ENCODE data around the gene TNFSF12.
A peak's percentile ranks its signal among the peaks of the same experiment; 100 is the strongest.

TNFSF12 gene

DNA sequence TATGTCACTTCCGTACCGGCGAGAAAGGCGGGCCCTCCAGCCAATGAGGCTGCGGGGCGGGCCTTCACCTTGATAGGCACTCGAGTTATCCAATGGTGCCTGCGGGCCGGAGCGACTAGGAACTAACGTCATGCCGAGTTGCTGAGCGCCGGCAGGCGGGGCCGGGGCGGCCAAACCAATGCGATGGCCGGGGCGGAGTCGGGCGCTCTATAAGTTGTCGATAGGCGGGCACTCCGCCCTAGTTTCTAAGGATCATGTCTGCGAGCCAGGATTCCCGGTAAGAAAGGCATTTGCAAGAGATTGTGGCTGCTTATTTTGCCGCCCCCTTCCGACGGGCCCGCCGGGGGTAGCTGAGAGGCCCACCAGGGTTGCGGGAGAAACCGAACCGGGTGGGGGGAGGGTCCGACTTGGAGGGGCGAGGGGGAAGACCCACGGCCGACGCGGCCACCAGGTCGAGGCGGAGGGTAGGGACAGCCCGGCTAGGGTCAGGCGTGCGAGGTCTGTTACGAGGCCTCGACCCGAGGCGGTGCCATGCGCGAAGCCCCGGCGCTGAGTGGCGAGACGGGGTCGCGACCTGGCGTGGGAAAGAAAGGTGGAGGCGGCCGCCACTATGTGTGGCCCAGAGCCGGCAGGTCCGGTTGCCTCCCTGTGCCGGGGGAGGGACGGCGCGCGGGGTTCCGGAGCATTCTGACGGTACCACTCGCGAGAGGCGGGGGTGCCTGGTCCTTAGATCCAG, 23.9 kb downstream of the TNFSF12 start:
- peak; percentile 90 to 94 for DNase-seq

DNA sequence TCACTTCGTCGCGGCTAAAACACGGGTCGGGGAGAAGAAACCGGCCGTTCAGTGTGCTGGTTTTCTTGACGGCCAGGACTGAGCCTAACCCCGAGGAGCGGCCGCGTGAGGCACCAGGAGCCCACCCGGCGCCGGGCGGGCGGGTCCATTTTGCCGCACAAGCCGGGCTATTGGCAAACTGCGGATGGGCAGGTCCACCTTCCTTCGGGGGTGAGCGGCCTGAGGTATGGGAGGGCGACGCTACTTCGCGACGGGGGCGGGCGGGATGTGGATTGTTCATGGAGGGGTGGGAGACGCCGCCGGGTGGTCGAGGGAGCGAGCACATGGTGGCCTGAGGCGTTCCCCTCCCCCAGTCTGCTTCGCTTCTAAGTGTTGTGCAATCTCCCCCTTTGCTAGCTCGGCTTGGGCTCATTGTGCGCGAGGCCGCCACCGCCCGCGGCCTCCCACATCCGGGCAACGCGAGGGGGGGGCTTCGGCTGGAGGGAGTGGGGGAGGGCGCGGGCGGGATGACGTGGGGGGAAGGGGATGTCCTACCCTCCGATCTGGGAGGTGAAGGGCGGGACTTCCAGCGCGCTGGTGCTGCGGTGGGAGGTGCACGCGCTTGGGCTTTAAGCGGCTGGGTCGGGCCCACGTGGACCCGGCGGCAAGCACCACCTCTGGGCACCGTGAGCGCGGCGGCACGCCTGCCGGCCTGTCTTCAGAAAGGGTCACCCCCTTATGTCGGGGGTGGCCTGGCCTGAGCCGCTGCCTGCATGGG, 24.6 kb downstream of the TNFSF12 start:
- peak; percentile 9 to 48 for DNase-seq

DNA sequence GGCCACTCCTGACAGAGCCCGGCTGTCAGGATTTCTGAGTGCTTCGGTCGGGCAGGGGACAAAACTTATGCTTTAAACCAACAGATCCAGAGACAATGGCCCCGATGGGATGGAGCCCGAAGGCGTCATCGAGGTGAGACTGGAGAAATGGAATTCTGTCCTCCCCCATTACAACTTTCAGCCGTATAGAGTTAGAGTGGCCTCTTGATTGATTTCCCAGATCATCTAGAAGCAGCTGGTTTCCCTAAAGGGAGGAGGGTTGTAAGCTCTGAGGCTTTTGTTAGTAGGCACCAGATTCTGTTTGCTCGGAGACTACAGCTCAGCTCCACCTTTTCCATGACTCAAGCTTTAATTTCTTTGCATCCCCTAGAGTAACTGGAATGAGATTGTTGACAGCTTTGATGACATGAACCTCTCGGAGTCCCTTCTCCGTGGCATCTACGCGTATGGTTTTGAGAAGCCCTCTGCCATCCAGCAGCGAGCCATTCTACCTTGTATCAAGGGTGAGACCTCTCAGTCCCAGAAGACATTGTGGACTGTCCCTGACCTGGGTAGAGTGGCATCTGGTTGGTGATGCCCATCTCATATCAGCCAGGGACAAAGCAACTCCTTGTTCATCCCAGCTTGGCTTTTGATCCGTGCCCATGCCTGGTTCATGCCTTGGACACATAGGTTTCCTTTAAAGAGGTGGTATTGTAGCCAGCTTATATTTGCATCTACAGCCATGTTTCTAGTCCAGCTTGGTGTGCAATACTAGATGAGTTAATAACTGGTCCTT, 25.5 kb downstream of the TNFSF12 start:
- no peak for DNase-seq

GRCh38 chr17:7575481-7575883, 26.6 kb downstream of the TNFSF12 start:
- no peak for DNase-seq

GRCh38 chr17:7575959-7576358, 27.1 kb downstream of the TNFSF12 start:
- no peak for DNase-seq

GRCh38 chr17:7576432-7576937, 27.6 kb downstream of the TNFSF12 start:
- no peak for DNase-seq

GRCh38 chr17:7577327-7578199, 28.7 kb downstream of the TNFSF12 start:
- no peak for DNase-seq

DNA sequence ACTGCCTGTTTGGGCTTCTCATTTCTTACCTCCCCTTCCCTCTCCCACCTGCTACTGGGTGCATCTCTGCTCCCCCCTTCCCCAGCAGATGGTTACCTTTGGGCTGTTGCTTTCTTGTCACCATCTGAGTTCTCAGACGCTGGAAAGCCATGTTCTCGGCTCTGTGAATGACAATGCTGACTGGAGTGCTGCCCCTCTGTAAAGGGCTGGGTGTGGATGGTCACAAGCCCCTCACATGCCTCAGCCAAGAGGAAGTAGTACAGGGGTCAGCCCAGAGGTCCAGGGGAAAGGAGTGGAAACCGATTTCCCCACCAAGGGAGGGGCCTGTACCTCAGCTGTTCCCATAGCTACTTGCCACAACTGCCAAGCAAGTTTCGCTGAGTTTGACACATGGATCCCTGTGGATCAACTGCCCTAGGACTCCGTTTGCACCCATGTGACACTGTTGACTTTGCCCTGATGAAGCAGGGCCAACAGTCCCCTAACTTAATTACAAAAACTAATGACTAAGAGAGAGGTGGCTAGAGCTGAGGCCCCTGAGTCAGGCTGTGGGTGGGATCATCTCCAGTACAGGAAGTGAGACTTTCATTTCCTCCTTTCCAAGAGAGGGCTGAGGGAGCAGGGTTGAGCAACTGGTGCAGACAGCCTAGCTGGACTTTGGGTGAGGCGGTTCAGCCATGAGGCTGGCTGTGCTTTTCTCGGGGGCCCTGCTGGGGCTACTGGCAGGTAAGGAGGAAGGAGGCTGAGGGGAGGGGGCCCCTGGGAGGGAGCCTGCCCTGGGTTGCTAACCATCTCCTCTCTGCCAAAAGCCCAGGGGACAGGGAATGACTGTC, 30.4 kb downstream of the TNFSF12 start, which contains the start of gene CD68:
Gene CD68 (plus strand): TSS at position 638 of the 833 bp plus-strand sequence. CDS start 40 bp downstream, at position 678.
- no peak for DNase-seq

DNA sequence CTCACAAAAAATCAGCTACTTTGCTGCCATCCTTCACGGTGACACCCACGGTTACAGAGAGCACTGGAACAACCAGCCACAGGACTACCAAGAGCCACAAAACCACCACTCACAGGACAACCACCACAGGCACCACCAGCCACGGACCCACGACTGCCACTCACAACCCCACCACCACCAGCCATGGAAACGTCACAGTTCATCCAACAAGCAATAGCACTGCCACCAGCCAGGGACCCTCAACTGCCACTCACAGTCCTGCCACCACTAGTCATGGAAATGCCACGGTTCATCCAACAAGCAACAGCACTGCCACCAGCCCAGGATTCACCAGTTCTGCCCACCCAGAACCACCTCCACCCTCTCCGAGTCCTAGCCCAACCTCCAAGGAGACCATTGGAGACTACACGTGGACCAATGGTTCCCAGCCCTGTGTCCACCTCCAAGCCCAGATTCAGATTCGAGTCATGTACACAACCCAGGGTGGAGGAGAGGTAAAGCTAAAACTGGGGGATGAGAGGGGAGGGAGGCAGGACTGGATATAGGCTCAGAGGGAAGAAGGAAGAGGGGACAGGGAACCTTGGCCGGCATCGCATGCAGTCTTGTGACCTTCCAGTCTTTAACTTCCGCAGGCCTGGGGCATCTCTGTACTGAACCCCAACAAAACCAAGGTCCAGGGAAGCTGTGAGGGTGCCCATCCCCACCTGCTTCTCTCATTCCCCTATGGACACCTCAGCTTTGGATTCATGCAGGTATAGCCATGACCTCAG, 31.2 kb downstream of the TNFSF12 start:
- no peak for DNase-seq

GRCh38 chr17:7580604-7581575, 32.0 kb downstream of the TNFSF12 start:
- DNase-seq, result no peak

DNA sequence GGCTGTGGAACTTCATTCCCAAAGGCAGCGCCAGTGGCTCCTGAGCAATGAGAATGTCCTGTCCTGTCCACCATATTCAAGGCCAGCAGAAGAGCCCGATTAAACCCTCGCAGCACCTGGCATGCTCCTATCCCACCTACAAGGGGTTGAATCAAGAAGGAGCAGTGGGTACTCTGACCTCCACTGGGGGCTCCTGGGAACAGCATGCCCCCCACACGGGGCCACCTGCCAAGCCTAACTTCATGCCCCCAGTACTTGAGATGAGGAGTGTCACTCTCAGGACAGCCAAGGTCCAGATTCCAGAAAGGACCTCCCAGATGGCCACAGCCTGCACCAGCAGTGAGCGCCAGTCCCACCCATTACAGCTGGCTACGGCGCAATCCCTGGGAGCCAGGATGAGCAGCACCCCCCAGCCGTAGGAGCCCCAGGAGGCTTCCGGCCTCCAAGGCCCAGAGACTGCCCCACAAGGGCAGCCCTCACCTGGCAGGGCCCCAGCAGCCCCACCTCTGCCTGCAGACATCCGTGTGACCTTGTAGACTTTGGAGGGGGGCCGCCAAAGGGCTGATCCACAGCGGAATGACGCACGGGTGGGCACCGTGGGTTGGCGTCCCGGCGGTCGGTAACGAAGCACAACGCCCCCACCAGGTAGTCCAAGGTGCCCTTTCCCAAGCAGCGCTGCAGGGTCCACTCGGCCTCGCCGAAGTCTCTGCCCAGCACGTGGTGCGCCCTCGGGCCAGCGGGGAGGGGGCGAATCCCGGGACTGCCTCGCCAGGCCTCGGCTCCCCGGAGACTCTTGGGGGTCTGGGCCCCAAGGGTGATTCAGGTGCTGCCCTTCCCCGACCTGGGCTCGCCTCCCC, 33.8 kb downstream of the TNFSF12 start:
- DNase-seq, result no peak

DNA sequence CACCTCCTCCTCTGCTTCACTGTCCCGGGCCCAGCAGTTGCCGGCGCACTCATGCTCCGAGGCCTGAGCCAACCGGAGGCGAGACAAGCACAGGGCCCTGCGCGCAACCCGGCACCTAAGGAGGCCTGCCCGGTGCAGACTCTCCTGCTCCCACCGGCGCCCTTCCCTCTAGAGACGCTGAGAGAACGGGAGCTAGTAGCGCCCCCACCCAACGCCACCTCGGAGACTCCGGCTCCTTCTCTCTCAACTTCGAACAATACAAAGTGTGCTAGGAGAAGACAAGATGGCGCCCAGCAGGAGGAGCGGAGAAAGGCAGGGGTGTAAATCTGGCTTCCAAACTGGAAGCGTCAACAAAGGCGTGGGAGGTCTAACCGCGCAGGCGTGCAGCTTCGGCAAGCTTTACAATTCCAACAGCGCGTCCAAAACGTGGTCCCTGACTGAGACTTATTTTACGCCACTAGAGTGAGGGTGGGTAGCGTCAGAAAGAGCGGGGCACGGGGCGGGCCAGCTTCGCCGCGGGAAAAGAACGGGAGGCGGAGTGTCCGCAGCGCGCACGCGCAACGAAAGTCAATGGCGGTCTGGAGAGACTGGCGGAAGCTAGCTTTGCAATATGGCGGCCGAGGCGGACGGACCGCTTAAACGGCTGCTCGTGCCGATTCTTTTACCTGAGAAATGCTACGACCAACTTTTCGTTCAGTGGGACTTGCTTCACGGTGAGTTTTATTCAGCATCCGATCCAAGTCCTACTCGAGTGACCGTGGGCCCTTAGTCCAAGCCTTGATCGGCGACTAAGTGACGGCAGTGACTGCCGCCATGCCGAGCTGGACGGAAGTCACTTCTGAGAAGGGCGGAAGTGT, 34.6 kb downstream of the TNFSF12 start, which contains the start of gene MPDU1:
Gene MPDU1 (plus strand): TSS at position 600 of the 857 bp plus-strand sequence. CDS start 11 bp downstream, at position 611.
- peak; percentile 76 to 90 for DNase-seq

- no peak for DNase-seq
Measured at GRCh38 chr17:7586673-7587419, 38.0 kb downstream of the TNFSF12 start.

- DNase-seq, result no peak
Measured at GRCh38 chr17:7587420-7588151, 38.7 kb downstream of the TNFSF12 start.

- no peak for DNase-seq
Measured at GRCh38 chr17:7588553-7589203, 39.8 kb downstream of the TNFSF12 start.
